HG03460 (cell line): Measurements from ENCODE around the gene PBX1.

ENCODE experiments used
- ATAC-seq: cut with Tn5 transposase; IDR thresholded peaks from one replicate; pipeline ENCODE4 v1.9.1; 2021; ENCODE audit not compliant: unreplicated experiment

Gene PBX1

DNA sequence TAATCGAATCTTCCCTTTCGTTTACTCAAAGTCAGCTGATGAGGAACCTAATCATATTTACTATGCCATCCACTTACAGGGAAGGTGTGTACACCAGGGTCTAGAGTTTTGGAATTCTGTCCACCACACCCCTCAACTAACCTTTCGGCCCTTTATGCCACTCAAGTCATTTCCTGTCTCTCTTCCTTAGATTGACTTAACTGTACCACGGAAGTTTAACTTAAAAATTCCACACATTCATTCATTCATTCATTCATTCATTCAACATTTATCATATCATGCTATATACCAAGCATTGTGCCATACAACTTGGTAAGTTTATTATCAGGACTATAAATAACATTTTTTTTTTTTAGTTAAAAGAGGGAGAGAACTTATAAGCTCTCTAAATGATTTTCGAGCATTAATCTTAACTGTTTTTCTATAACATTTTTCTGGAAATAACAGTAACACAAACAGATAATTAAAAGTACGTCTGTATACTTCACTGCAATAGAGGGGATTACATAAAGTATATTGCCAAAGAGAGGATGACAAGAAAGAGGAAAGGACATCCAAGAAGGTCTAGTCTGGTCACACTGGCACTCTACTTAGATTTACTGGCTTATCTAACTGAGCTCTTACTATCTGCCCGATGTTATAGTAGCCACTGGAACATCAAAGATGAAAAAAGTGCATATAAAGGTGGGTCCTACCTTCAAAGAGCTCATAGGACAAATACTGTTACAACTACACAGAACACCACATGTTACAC lies 243.7 kb downstream of the PBX1 start:
- no peak for ATAC-seq

- ATAC-seq = no peak
These were observed 244.4 kb downstream of the PBX1 start for GRCh38 chr1:164803366-164803765.

DNA sequence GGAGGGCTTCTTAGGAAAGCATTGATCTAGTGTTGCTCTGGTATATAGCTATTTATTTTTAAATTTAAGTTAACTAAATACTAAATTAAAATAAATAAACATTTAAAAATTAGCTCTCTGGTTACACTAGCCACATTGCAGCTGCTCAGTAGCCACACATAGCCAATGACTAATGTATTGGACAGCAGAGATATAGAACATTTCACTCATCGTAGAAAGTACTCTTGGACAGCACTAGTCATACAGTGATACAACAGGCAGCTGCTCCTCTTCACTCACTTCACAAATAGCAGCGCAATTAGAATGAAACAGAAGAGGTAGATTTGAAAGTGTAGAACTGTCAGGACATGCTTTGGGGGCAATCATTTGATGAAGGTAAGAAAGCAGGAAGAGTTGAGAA lies 245.4 kb downstream of the PBX1 start:
- ATAC-seq = no peak

DNA sequence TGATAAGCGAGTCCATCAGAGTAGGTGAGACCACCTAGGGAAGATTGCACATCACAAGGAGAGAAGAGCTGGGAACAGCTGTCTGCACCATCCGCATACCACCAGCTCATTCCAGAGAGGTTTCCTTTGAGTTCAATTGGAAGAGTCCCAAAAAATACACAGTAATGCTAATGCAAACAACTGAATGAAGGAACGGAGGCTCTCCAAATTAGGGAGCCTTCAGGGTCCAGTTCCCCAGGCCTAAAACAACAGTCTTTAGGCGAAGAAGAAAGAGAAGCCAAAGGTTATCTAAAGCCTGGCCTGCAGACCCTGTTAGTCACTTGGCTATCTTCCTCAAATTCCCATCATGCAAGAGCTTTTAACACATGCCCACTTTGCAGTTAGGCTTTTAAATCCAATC lies 246.4 kb downstream of the PBX1 start:
- no peak for ATAC-seq

- ATAC-seq = no peak
These were observed 247.5 kb downstream of the PBX1 start for GRCh38 chr1:164806531-164806930.

DNA sequence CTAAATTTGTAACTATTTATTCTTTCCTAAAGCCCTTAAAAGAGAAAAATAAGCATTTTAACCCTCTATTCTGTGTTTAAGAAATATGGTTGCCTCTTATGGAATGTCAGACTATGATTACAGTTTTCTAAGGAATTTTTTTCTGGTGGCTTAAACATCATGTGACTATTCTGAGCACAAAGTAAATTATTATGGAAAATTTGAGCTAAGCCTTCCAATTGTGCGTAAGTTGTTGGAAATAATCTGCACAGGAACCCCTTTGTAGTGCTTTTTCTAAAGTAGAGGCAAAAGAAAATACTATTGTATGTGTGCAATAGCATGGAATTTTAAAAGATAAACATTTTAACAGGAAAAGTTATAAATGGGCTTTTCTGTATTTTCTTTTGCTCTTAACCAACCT lies 254.8 kb downstream of the PBX1 start:
- ATAC-seq = no peak

DNA sequence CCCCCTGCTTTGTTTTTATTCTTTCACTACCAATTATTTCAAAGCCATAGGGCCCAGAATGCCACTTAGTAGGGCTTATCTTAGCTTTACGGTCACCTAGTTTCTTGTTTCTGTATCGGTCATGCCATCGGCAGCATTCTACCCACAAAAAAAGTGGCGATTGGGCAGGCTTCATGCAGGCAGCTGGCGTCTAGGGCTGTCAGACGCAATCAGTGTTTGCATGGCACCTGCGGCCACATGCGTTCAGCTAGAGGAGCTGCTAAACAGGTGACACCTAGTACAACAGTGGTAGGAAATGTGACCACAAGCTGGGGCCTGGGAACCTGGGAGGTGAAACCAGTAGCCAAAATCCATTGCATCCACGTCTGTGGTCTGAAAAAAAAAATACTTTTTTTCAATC lies 262.7 kb downstream of the PBX1 start:
- no peak for ATAC-seq

- no peak for ATAC-seq
These were observed 264.7 kb downstream of the PBX1 start for GRCh38 chr1:164823486-164824279.

- ATAC-seq = no peak
These were observed 265.6 kb downstream of the PBX1 start for GRCh38 chr1:164824542-164824941.

DNA sequence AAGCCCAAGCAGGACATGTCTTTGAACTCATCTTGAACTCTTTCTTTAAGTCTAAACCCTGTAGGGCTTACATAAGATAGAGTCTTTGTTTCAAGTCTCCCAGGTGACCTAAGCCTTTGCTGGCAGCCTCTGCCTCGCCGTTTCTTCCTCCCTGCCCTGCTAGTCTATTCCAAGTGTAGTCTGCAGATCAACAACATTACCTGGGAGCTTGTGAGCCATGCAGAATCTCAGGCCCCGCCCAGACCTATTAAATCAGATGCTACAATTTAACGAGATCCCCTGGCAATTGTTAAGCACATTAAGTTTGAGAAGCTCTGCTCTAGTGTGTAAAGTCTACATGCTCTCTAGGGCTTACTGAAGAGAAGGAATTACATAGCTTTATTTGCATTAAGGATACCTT lies 271.6 kb downstream of the PBX1 start:
- no peak for ATAC-seq

DNA sequence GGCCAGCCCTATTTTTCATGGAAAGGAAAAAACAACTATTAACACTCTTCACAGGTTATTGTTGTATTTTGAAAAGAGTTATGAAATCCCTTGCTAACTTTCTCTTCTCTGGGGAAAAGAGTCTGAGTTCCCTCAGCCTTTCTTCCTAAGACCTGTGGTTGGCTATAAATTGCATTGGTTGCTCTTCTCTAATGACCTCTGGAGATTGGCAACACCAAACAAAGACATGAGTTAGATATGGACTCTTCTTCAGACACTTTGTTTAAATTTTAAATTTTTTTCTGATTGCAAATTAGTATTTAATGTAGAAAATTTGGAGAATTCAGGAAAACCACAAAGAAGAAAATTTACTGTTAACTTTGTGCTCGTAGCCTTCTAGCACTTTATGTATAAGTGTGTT lies 275.7 kb downstream of the PBX1 start:
- ATAC-seq = no peak

DNA sequence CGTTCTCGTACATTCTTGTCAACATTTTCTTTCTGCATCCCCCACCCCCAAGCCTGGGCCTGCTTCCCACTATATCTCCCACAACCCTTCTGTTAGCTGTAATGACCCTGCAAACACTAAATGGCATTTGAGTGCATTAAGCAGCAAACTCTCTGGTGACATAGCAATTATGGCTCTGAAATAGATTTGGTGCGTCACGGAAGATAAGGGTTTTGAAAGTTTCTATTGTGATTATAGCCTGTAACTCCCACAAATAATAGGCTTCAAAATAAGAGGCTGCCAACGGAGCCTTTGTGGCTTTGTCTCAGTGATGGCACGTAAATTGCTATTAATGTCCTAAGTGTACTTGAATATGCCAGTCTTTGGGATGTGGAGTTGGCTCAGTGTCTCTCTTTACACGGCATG lies 277.6 kb downstream of the PBX1 start:
- no peak for ATAC-seq

- ATAC-seq = no peak
These were observed 279.8 kb downstream of the PBX1 start for GRCh38 chr1:164838786-164839185.

DNA sequence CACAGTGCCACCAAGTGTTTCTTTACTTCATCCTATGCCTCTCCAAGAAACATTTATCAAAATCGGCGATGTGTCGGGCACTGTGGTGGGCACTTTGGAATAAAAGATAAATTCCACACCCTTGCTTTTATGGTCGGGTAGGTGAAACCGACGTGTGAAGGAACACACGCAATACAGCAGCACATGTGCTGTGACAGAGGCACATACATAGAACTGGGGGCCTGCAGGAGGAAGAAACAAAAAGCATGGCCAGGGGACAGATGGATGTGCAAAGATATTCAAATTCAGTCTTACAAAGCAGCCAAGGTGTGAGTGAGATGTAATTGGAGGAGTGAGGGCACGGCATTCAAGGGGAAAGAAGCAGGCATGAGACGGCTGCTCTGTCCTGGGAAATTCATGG lies 282.0 kb downstream of the PBX1 start:
- no peak for ATAC-seq

- no peak for ATAC-seq
These were observed 282.9 kb downstream of the PBX1 start for GRCh38 chr1:164841702-164842465.

DNA sequence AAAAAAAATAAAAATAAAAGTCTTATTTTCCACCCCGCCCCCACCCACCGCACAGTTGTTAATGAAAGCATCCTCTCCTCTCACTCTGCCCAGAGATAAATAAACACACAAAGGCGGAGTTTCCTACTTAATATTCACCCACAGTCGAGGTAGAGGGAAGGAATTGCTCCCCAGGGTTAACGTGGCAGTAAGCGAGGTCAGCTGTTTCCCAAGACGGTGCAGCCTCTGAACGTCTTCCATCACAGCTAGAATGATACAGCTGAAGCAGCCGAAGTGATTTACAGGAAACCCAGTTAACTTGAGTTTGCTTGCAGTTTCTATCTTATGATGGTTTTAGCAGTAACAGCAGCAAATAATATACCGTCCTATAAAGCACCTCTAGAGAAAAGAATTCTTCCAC lies 283.9 kb downstream of the PBX1 start:
- ATAC-seq = no peak

DNA sequence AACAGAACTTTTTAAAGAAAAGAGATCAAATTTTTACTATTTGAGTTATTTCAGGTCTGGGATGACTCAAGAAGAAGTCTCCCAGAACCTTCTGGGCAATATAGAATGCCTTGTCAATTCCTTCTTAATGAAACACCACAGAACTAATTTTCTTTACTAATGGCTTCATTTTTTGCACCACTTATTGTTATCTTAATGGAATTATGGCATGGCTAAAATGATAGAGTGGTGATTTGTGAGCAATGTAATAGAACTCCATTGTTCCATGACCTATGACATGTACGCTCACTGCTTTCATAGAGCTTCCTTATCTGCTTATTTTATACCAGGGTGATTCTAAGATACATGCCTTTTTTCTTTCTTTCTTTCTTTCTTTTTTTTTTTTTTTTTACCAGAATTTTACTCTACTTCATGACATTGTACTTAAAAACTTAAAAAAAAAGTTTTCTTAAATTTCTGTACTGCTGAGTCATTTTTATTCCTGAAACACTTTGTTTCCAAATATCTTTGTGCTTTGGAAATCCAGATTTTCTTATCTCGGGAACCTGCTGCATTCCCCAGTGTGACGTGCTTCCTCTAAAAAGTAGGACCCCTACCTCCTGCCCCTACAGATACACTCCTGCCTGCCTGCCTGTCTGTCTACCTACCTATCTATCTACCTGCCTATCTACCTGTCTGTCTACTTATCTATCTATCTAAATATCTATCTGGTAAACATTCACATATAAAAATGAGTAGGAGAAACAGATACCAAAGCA lies 284.9 kb downstream of the PBX1 start:
- ATAC-seq = no peak

- ATAC-seq = no peak
These were observed 288.0 kb downstream of the PBX1 start for GRCh38 chr1:164846731-164847691.

- ATAC-seq = no peak
These were observed 294.2 kb downstream of the PBX1 start for GRCh38 chr1:164853146-164853545.
